Measurements from ENCODE around the gene HPRT1.
"Not testable (repeated sequence)": the region's sequence is repeated elsewhere in the genome, so short reads cannot be mapped to it uniquely, and the experiment has no call there.

Gene HPRT1

DNA sequence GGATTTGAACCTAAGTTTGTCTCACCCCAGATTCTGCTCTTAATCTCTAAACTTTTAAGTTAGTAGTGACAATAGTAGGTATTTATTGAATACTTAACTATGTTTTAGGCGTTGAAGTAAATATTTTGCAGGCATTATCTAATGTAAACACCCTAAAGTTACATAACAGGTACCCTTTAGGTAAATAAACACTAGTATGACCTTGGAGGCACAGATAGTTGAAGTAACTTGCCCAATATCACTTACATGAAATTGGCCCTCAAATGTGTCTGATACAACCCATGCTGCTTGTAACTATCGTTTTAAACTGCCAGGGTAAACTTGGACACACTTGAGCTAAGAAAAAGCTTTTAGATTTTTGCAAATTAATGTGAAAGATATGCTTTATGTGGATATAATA, 3.0 kb downstream of the HPRT1 start:
- TF ChIP-seq, protein P1, sequence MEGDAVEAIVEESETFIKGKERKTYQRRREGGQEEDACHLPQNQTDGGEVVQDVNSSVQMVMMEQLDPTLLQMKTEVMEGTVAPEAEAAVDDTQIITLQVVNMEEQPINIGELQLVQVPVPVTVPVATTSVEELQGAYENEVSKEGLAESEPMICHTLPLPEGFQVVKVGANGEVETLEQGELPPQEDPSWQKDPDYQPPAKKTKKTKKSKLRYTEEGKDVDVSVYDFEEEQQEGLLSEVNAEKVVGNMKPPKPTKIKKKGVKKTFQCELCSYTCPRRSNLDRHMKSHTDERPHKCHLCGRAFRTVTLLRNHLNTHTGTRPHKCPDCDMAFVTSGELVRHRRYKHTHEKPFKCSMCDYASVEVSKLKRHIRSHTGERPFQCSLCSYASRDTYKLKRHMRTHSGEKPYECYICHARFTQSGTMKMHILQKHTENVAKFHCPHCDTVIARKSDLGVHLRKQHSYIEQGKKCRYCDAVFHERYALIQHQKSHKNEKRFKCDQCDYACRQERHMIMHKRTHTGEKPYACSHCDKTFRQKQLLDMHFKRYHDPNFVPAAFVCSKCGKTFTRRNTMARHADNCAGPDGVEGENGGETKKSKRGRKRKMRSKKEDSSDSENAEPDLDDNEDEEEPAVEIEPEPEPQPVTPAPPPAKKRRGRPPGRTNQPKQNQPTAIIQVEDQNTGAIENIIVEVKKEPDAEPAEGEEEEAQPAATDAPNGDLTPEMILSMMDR (IDR thresholded peaks at IDR 0.05; ENCODE audit: low read depth, low read length, poor library complexity, severe bottlenecking) = no peak
- TF ChIP-seq EZH2phosphoT487 (IDR thresholded peaks at IDR 0.05; ENCODE audit: borderline replicate concordance, low read length) = no peak

DNA sequence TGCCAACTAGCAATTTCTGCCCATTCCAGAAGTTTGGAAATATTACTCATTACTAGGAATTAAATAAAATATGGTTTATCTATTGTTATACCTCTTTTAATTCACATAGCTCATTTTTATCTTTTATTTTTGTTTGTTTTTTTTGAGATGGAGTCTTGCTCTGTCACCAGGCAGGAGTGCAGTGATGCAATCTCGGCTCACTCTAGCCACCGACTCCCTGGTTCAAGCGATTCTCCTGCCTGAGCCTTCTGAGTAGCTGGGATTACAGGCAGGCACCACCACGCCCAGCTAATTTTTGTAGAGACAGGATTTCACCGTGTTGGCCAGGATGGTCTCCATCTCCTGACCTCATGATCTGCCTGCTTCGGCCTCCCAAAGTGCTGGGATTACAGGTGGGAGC, 4.5 kb downstream of the HPRT1 start:
- H3F3A ChIP-seq (ENCODE audit: control insufficient read depth, insufficient read depth); H3K36me3 ChIP-seq (ENCODE audit: control insufficient read depth, low read length); H3K27me3 ChIP-seq (ENCODE audit: control insufficient read depth, low read length); H3K27ac ChIP-seq (ENCODE audit: low read depth, low read length); H4K20me1 ChIP-seq (ENCODE audit: control insufficient read depth, insufficient read depth, low read depth, low read length); H3K4me2 ChIP-seq (ENCODE audit: low read length); H3K9me3 ChIP-seq (ENCODE audit: control insufficient read depth, insufficient read depth, low read length); H3K9me2 ChIP-seq (replicated peaks; ENCODE audit: control insufficient read depth, low read length); H3K4me3 ChIP-seq (ENCODE audit: low read length): not testable (repeated sequence)
- H3K79me2 ChIP-seq (ENCODE audit: control insufficient read depth, low read length) = peaks cover 82% of the 10 kb centered on the region
- H3K4me1 ChIP-seq (ENCODE audit: control insufficient read depth, low read length) = peaks cover 12% of the 10 kb centered on the region

More for the DNA sequence above, 3.0 kb downstream of the HPRT1 start:
- Histone ChIP-seq H3K4me2 (ENCODE audit: low read length) (peak overlapping the region; percentile 14; the same call in 1 of the 2 replicates), H3K79me2 (ENCODE audit: control insufficient read depth, low read length) (peaks cover 72% of the 10 kb centered on the region), H3K27me3 (ENCODE audit: control insufficient read depth, low read length) (no peaks in the 10 kb centered on the region), H4K20me1 (ENCODE audit: control insufficient read depth, insufficient read depth, low read depth, low read length) (no peaks in the 10 kb centered on the region), H3K27ac (ENCODE audit: low read depth, low read length) (no peak overlapping the region), H3F3A (ENCODE audit: control insufficient read depth, insufficient read depth) (no peaks in the 10 kb centered on the region), H3K9me2 (replicated peaks; ENCODE audit: control insufficient read depth, low read length) (no peaks in the 10 kb centered on the region), H3K36me3 (ENCODE audit: control insufficient read depth, low read length) (peaks cover 7% of the 10 kb centered on the region; the same call in 1 of the 2 replicates), H3K4me1 (ENCODE audit: control insufficient read depth, low read length) (peaks cover 24% of the 10 kb centered on the region), H3K4me3 (ENCODE audit: low read length) (no peak overlapping the region), H3K9me3 (ENCODE audit: control insufficient read depth, insufficient read depth, low read length) (no peaks in the 10 kb centered on the region)

DNA sequence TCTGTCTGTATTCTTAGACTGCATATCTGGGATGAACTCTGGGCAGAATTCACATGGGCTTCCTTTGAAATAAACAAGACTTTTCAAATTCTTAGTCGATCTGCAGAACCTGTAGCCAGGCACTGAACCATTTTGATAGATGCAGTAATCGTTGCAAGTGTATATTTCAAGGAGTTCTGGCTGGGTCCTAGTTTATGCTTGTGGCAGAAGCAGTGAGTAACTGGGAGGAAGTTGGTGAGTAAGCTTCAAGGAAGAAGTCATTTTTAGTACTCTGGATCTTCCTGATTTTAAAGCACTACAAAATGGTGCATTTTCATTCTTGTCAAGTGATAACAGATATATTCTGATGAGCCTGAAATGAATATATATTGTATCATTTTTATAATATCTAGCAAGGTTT, 9.5 kb downstream of the HPRT1 start:
- TF ChIP-seq EZH2phosphoT487 (IDR thresholded peaks at IDR 0.05; ENCODE audit: borderline replicate concordance, low read length) = no peak
- TF ChIP-seq, protein P1 (IDR thresholded peaks at IDR 0.05; ENCODE audit: low read depth, low read length, poor library complexity, severe bottlenecking) = no peak
- Histone ChIP-seq H3K27me3 (ENCODE audit: control insufficient read depth, low read length) (no peaks in the 10 kb centered on the region), H3K4me3 (ENCODE audit: low read length) (no peak overlapping the region), H3K4me1 (ENCODE audit: control insufficient read depth, low read length) (peaks cover 3% of the 10 kb centered on the region), H3K36me3 (ENCODE audit: control insufficient read depth, low read length) (peaks cover 5% of the 10 kb centered on the region; the same call in 1 of the 2 replicates), H3F3A (ENCODE audit: control insufficient read depth, insufficient read depth) (no peaks in the 10 kb centered on the region), H3K4me2 (ENCODE audit: low read length) (no peak overlapping the region), H3K27ac (ENCODE audit: low read depth, low read length) (no peak overlapping the region), H3K79me2 (ENCODE audit: control insufficient read depth, low read length) (peaks cover 56% of the 10 kb centered on the region), H3K9me2 (replicated peaks; ENCODE audit: control insufficient read depth, low read length) (no peaks in the 10 kb centered on the region), H3K9me3 (ENCODE audit: control insufficient read depth, insufficient read depth, low read length) (no peaks in the 10 kb centered on the region), H4K20me1 (ENCODE audit: control insufficient read depth, insufficient read depth, low read depth, low read length) (no peaks in the 10 kb centered on the region)

DNA sequence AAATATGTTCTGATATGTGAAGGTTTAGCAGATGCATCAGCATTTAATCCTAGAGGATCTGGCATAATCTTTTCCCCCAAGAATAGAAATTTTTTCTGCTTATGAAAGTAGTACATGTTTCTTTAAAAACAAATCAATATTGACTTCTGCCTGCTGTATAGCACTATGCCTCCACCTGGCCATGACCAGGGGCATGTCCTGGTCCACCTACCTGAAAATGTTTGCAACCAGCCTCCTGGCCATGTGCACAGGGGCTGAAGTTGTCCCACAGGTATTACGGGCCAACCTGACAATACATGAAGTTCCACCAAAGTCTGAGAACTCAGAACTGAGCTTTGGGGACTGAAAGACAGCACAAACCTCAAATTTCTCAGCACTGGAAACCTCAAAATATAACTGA, 10.0 kb downstream of the HPRT1 start:
- no peaks in the 10 kb centered on the region for H3K9me3 ChIP-seq (ENCODE audit: control insufficient read depth, insufficient read depth, low read length)
- H3K4me1 ChIP-seq (ENCODE audit: control insufficient read depth, low read length) = peaks cover 3% of the 10 kb centered on the region
- no peaks in the 10 kb centered on the region for H3K27me3 ChIP-seq (ENCODE audit: control insufficient read depth, low read length)
- no peaks in the 10 kb centered on the region for H4K20me1 ChIP-seq (ENCODE audit: control insufficient read depth, insufficient read depth, low read depth, low read length)
- peaks cover 5% of the 10 kb centered on the region; the same call in 1 of the 2 replicates for H3K36me3 ChIP-seq (ENCODE audit: control insufficient read depth, low read length)
- no peaks in the 10 kb centered on the region for H3K9me2 ChIP-seq (replicated peaks; ENCODE audit: control insufficient read depth, low read length)
- no peak overlapping the region for H3K4me3 ChIP-seq (ENCODE audit: low read length)
- H3K79me2 ChIP-seq (ENCODE audit: control insufficient read depth, low read length) = peaks cover 51% of the 10 kb centered on the region
- H3F3A ChIP-seq (ENCODE audit: control insufficient read depth, insufficient read depth) = no peaks in the 10 kb centered on the region
- no peak for TF ChIP-seq EZH2phosphoT487 (IDR thresholded peaks at IDR 0.05; ENCODE audit: borderline replicate concordance, low read length)
- TF ChIP-seq, protein P1 (IDR thresholded peaks at IDR 0.05; ENCODE audit: low read depth, low read length, poor library complexity, severe bottlenecking) = no peak
- no peak overlapping the region for H3K27ac ChIP-seq (ENCODE audit: low read depth, low read length)
- H3K4me2 ChIP-seq (ENCODE audit: low read length) = no peak overlapping the region
